ENCODE measurements around the gene CTSD. TPM values are rescaled to one million over a fixed set of nuclear protein-coding genes. Genes with fewer than 3 reads are reported as not detected.

Gene CTSD
- total and polyA plus RNA-seq, 2 of the 4 experiments (the other 2 are of a cell fraction): 39.8 to 166 TPM

DNA sequence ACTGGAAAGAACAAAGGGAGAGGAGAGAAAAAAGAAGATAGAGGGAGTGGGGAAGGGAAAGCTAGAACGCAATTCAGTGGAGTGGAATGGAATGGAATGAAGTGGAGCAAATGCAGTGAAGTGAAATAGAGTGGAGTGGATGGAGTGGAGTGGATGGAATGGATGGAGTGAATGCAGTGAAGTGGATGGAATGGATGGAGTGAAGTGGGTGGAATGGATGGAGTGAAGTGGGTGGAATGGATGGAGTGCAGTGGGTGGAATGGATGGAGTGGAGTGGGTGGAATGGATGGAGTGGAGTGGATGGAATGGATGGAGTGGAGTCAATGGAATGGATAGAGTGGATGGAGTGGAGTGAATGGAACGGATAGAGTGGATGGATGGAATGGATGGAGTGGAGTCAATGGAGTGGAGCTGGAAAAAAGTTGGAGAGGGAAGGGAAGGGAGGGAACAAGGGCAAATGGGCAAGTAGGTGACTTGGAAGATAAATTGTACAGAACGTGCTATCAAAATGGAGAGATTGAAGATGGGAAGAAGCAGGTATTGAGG lies 27.2 kb downstream of the CTSD start:
- TF ChIP-seq CHD1 (IDR thresholded peaks at IDR 0.05; ENCODE audit: low read depth, low read length): no peak
- no peak for TF ChIP-seq RFX5 (IDR thresholded peaks at IDR 0.05; ENCODE audit: low read depth, low read length)
- TF ChIP-seq, protein P1, sequence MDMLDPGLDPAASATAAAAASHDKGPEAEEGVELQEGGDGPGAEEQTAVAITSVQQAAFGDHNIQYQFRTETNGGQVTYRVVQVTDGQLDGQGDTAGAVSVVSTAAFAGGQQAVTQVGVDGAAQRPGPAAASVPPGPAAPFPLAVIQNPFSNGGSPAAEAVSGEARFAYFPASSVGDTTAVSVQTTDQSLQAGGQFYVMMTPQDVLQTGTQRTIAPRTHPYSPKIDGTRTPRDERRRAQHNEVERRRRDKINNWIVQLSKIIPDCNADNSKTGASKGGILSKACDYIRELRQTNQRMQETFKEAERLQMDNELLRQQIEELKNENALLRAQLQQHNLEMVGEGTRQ (IDR thresholded peaks at IDR 0.05; ENCODE audit: low read depth, low read length): no peak
- TF ChIP-seq, protein P2, sequence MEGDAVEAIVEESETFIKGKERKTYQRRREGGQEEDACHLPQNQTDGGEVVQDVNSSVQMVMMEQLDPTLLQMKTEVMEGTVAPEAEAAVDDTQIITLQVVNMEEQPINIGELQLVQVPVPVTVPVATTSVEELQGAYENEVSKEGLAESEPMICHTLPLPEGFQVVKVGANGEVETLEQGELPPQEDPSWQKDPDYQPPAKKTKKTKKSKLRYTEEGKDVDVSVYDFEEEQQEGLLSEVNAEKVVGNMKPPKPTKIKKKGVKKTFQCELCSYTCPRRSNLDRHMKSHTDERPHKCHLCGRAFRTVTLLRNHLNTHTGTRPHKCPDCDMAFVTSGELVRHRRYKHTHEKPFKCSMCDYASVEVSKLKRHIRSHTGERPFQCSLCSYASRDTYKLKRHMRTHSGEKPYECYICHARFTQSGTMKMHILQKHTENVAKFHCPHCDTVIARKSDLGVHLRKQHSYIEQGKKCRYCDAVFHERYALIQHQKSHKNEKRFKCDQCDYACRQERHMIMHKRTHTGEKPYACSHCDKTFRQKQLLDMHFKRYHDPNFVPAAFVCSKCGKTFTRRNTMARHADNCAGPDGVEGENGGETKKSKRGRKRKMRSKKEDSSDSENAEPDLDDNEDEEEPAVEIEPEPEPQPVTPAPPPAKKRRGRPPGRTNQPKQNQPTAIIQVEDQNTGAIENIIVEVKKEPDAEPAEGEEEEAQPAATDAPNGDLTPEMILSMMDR (conservative IDR thresholded peaks at IDR 0.05; ENCODE audit: low read depth, low read length): no peak
- TF ChIP-seq RAD21 (IDR thresholded peaks at IDR 0.05; ENCODE audit: low read length): no peak
- TF ChIP-seq RCOR1 (IDR thresholded peaks at IDR 0.05; ENCODE audit: insufficient replicate concordance, low read length): no peak
- no peak for TF ChIP-seq POLR2A (IDR thresholded peaks at IDR 0.05; ENCODE audit: low read depth, low read length)
- TF ChIP-seq BHLHE40 (IDR thresholded peaks at IDR 0.05; ENCODE audit: low read depth, low read length): no peak
- TF ChIP-seq MXI1 (IDR thresholded peaks at IDR 0.05; ENCODE audit: borderline replicate concordance, low read depth, low read length): no peak
- TF ChIP-seq MAZ (IDR thresholded peaks at IDR 0.05; ENCODE audit: borderline replicate concordance, low read depth, low read length): no peak
- no peak for TF ChIP-seq MAFK (IDR thresholded peaks at IDR 0.05; ENCODE audit: low read depth, low read length)
- no peak for TF ChIP-seq SMC3 (IDR thresholded peaks at IDR 0.05; ENCODE audit: low read depth, low read length)
- no peak for TF ChIP-seq CEBPB (IDR thresholded peaks at IDR 0.05; ENCODE audit: low read depth, low read length)
- TF ChIP-seq, protein P3, sequence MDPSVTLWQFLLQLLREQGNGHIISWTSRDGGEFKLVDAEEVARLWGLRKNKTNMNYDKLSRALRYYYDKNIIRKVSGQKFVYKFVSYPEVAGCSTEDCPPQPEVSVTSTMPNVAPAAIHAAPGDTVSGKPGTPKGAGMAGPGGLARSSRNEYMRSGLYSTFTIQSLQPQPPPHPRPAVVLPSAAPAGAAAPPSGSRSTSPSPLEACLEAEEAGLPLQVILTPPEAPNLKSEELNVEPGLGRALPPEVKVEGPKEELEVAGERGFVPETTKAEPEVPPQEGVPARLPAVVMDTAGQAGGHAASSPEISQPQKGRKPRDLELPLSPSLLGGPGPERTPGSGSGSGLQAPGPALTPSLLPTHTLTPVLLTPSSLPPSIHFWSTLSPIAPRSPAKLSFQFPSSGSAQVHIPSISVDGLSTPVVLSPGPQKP (IDR thresholded peaks at IDR 0.05; ENCODE audit: borderline replicate concordance, low read depth, low read length): no peak
- no peak for TF ChIP-seq NFE2L2 (IDR thresholded peaks at IDR 0.05; ENCODE audit: low read depth, low read length)
- TF ChIP-seq FOS (IDR thresholded peaks at IDR 0.05; ENCODE audit: low read depth, low read length): no peak
- ATAC-seq (ENCODE audit: low read depth) (no peak), DNase-seq (no peak)
- CTCF ChIA-PET: no interaction called here
- Histone ChIP-seq H4K5ac (ENCODE audit: low read depth, low read length) (no peak overlapping the region), H3K4ac (ENCODE audit: low read depth, low read length) (no peak overlapping the region), H3K79me1 (ENCODE audit: low read depth in 1 of 2, low read length in 2 of 2) (no peaks in the 10 kb centered on the region), H3K9ac (ENCODE audit: low read depth, low read length) (no peak overlapping the region), H3K27me3 (ENCODE audit: control insufficient read depth, insufficient read depth, low read length) (peaks cover 52% of the 10 kb centered on the region), H3K23ac (ENCODE audit: low read depth, low read length) (no peak overlapping the region), H3K36me3 (ENCODE audit: control insufficient read depth, insufficient read depth, low read length) (no peaks in the 10 kb centered on the region), H2AK5ac (ENCODE audit: low read depth, low read length) (no peak overlapping the region), H2BK120ac (ENCODE audit: low read depth, low read length) (no peak overlapping the region), H2BK20ac (ENCODE audit: low read depth, low read length) (no peak overlapping the region), H3K56ac (ENCODE audit: extremely low read depth, insufficient read depth, low read length) (no peak overlapping the region), H3K18ac (ENCODE audit: low read depth, low read length) (no peak overlapping the region), H4K91ac (ENCODE audit: insufficient read depth, low read depth, low read length) (no peak overlapping the region), H2AFZ (replicated peaks; ENCODE audit: low read length, poor library complexity) (no peak overlapping the region), H3K4me2 (ENCODE audit: low read depth, low read length) (no peak overlapping the region), H4K20me1 (ENCODE audit: insufficient read depth, low read length) (no peaks in the 10 kb centered on the region), H3K4me1 (ENCODE audit: control insufficient read depth, insufficient read depth, low read length) (no peaks in the 10 kb centered on the region), H3K4me3 (ENCODE audit: insufficient read depth, low read depth, low read length) (no peak overlapping the region), H2BK5ac (ENCODE audit: low read depth, low read length, poor library complexity, severe bottlenecking) (peak overlapping the region; percentile 65), H3K27ac (ENCODE audit: insufficient read depth, low read length) (no peak overlapping the region), H3K14ac (replicated peaks; ENCODE audit: low read depth, low read length) (no peak overlapping the region), H3K9me3 (ENCODE audit: control insufficient read depth, insufficient read depth, low read length) (peaks cover 17% of the 10 kb centered on the region), H2AK9ac (replicated peaks; ENCODE audit: low read depth, low read length, poor library complexity) (no peak overlapping the region), H3K9me1 (ENCODE audit: insufficient read depth, low read length) (peaks cover 3% of the 10 kb centered on the region; the same call in 1 of the 2 replicates), H2BK15ac (ENCODE audit: low read depth, low read length) (no peak overlapping the region), H4K8ac (ENCODE audit: low read depth in 2 of 2, low read length in 2 of 2) (no peak overlapping the region)
- no TSS peak for BruUV-seq (replicated peaks)
- in situ Hi-C loops (cut with MboI; ENCODE audit: low sequenced_read_pairs) (no loop called here), intact Hi-C loops (cut with micrococcal nuclease) (no loop called here), dilution Hi-C loops (cut with HindIII; ENCODE audit: low sequenced_read_pairs, unreplicated experiment) (no loop called here)
- POLR2A ChIA-PET (ENCODE audit: unreplicated experiment): no interaction called here
- WGBS, 2 experiments (ENCODE audit: extremely low coverage in 2 of 2, insufficient read length in 1 of 2): 50% methylated on average over 3 of the region's 3 CpGs; no CpG with 5 or more reads in 1 of the 2 experiments

All from IMR-90 (cell line).